Liver (tissue), 9 donors: Measurements from ENCODE around the gene SLIT1. TPM values are rescaled to one million over a fixed set of nuclear protein-coding genes. Genes with fewer than 3 reads are reported as not detected.
A peak's percentile ranks its signal among the peaks of the same experiment; 100 is the strongest.

Experiments used
- DNase-seq: peaks from one replicate; pipeline ENCODE4 v3.0.0-alpha.2; 2017; ENCODE audit warnings: low spot score
- H3K27ac ChIP-seq, 2 donors: one replicate each; pipeline ENCODE4 v1.7.0; 2013; ENCODE audit warnings: inconsistent platforms in 2 of 2, low read length in 2 of 2, control low read depth in 1 of 2, low read depth in 1 of 2, mild to moderate bottlenecking in 1 of 2
- H3K27me3 ChIP-seq, 4 donors: one replicate each; pipeline versions ENCODE4 v1.6.1 to v1.7.0; 2013; ENCODE audit warnings: low read length in 3 of 4, inconsistent platforms in 1 of 4, mild to moderate bottlenecking in 1 of 4, moderate library complexity in 1 of 4; ENCODE audit not compliant: control insufficient read depth in 4 of 4, insufficient read depth in 4 of 4
- H3K36me3 ChIP-seq, 4 donors: one replicate each; pipeline versions ENCODE4 v1.6.1 to v1.7.0; 2013; ENCODE audit warnings: low read length in 3 of 4, mild to moderate bottlenecking in 3 of 4, low read depth in 1 of 4, moderate library complexity in 1 of 4; ENCODE audit not compliant: control insufficient read depth in 4 of 4, insufficient read depth in 3 of 4
- H3K4me1 ChIP-seq, 4 donors: one replicate each; pipeline versions ENCODE4 v1.6.1 to v1.7.0; 2013; ENCODE audit warnings: low read length in 3 of 4, mild to moderate bottlenecking in 3 of 4, moderate library complexity in 1 of 4; ENCODE audit not compliant: control insufficient read depth in 4 of 4, insufficient read depth in 4 of 4
- H3K4me3 ChIP-seq, 3 donors: one replicate each; pipeline versions ENCODE4 v1.6.1 to v1.7.0; 2013; ENCODE audit warnings: low read length in 3 of 3, control low read depth in 1 of 3, low read depth in 1 of 3, mild to moderate bottlenecking in 1 of 3
- H3K9ac ChIP-seq, 2 donors: one replicate each; pipeline ENCODE4 v1.7.0; 2013; ENCODE audit warnings: low read length in 2 of 2, mild to moderate bottlenecking in 2 of 2, moderate library complexity in 2 of 2, control low read depth in 1 of 2, low read depth in 1 of 2
- H3K9me3 ChIP-seq, 4 donors: one replicate each; pipeline versions ENCODE4 v1.6.1 to v1.7.0; 2013; ENCODE audit warnings: low read length in 3 of 4; ENCODE audit not compliant: control insufficient read depth in 4 of 4
- ATF3 ChIP-seq: IDR thresholded peaks from 2 replicates; pipeline ENCODE4 v1.6.1; 2016; ENCODE audit warnings: antibody characterized with exemption
- CTCF ChIP-seq: fragments of 150-350 bp; IDR thresholded peaks from 2 replicates; pipeline ENCODE4 v1.5.1; 2017; ENCODE audit warnings: improper control_type of control experiment, low read depth, low read length; ENCODE audit not compliant: missing input control
- EGR1 ChIP-seq, 2 donors: IDR thresholded peaks; 2 replicates each; pipeline ENCODE4 v1.6.1; 2016 to 2018; ENCODE audit warnings: antibody characterized with exemption in 2 of 2, low read depth in 2 of 2
- FOXA1 ChIP-seq: IDR thresholded peaks from 2 replicates; pipeline ENCODE4 v1.6.1; 2016; ENCODE audit warnings: antibody characterized with exemption
- FOXA2 ChIP-seq: IDR thresholded peaks from 2 replicates; pipeline ENCODE4 v1.6.1; 2016; ENCODE audit warnings: antibody characterized with exemption
- GABPA ChIP-seq, 2 donors: IDR thresholded peaks in 1 of 2; conservative IDR thresholded peaks in 1 of 2; 2 replicates each; pipeline ENCODE4 v1.6.1; 2016; ENCODE audit warnings: antibody characterized with exemption in 2 of 2, mild to moderate bottlenecking in 1 of 2, moderate library complexity in 1 of 2
- HNF4A ChIP-seq, 2 donors: conservative IDR thresholded peaks; 2 replicates each; pipeline ENCODE4 v1.6.1; 2016; ENCODE audit warnings: antibody characterized with exemption in 2 of 2, mild to moderate bottlenecking in 2 of 2
- HNF4G ChIP-seq: IDR thresholded peaks from 2 replicates; pipeline ENCODE4 v1.6.1; 2016; ENCODE audit warnings: antibody characterized with exemption
- JUND ChIP-seq, 2 donors: IDR thresholded peaks; 2 replicates each; pipeline ENCODE4 v1.6.1; 2016; ENCODE audit warnings: antibody characterized with exemption in 2 of 2
- MAX ChIP-seq: IDR thresholded peaks from 2 replicates; pipeline ENCODE4 v1.6.1; 2016; ENCODE audit warnings: antibody characterized with exemption
- NR2F2 ChIP-seq: IDR thresholded peaks from 2 replicates; pipeline ENCODE4 v1.6.1; 2016; ENCODE audit warnings: antibody characterized with exemption
- RAD21 ChIP-seq, 2 donors: IDR thresholded peaks; 2 replicates each; pipeline ENCODE4 v1.6.1; 2016; ENCODE audit warnings: antibody characterized with exemption in 2 of 2, mild to moderate bottlenecking in 2 of 2
- REST ChIP-seq: IDR thresholded peaks from 2 replicates; pipeline ENCODE4 v1.6.1; 2016; ENCODE audit warnings: antibody characterized with exemption, mild to moderate bottlenecking
- RXRA ChIP-seq, 2 donors: IDR thresholded peaks; 2 replicates each; pipeline ENCODE4 v1.6.1; 2017 to 2018; ENCODE audit warnings: antibody characterized with exemption in 2 of 2, mild to moderate bottlenecking in 1 of 2
- SP1 ChIP-seq: IDR thresholded peaks from 2 replicates; pipeline ENCODE4 v1.6.1; 2018; ENCODE audit warnings: antibody characterized with exemption, mild to moderate bottlenecking
- TAF1 ChIP-seq: conservative IDR thresholded peaks from 2 replicates; pipeline ENCODE4 v1.6.1; 2016; ENCODE audit warnings: antibody characterized with exemption, mild to moderate bottlenecking
- YY1 ChIP-seq: IDR thresholded peaks from 2 replicates; pipeline ENCODE4 v1.6.1; 2016; ENCODE audit warnings: antibody characterized with exemption, mild to moderate bottlenecking
- ZBTB33 ChIP-seq: IDR thresholded peaks from 2 replicates; pipeline ENCODE4 v1.6.1; 2016; ENCODE audit warnings: antibody characterized with exemption
- WGBS: extraction: QIAGEN DNeasy Blood & Tissue Kit; methylation state at CpG from one replicate; pipeline ENCODE4 v1.1.7; 2013; 5-methylcytosine and 5-hydroxymethylcytosine counted together
- polyA plus RNA-seq, 2 donors: library from polyadenylated mRNA; stranded (reverse) in 1 of 2; unstranded in 1 of 2; fragments of 200-250 nt in 1 of 2; fragments of >200 nt in 1 of 2; fragmentation: Nextera tagmentation in 1 of 2; extraction: Ambion mirVana in 1 of 2; gene quantifications; one replicate each; pipeline versions ENCODE4 v1.2.1 to v1.2.3, GENCODE V29; 2013 to 2015
- total RNA-seq, 2 donors: library from RNA; depleted of rRNA; stranded (reverse); fragments of >200 nt; gene quantifications; one replicate each; pipeline ENCODE4 v1.2.3, GENCODE V29; 2014
- donor health status: healthy.
- donor health status: healthy.
- donor health status: healthy.
- donor health status: healthy.
- donor health status: healthy.

Gene SLIT1
- total and polyA plus RNA-seq, 4 donors, result under 0.01 to 0.14 (median 0.06) TPM

GRCh38 chr10:96972264-96972663 is 213.5 kb downstream of the SLIT1 start (continued):
- no peak for TF ChIP-seq ZBTB33
- peak; percentile 16 to 36 for TF ChIP-seq HNF4A (conservative IDR thresholded peaks at IDR 0.05)

- Histone ChIP-seq H3K4me1 (peaks cover 7 to 36% (median 34%) of the 10 kb centered on the region in 4 donors), H3K4me3 (no peak overlapping the region), H3K27me3 (no peaks in the 10 kb centered on the region), H3K27ac (no peak overlapping the region), H3K36me3 (no peaks in the 10 kb centered on the region), H3K9ac (no peak overlapping the region), H3K9me3 (no peaks in the 10 kb centered on the region)
- TF ChIP-seq GABPA (IDR thresholded peaks at IDR 0.05 in 1 of 2, conservative IDR thresholded peaks at IDR 0.05 in 1 of 2), result no peak
- TF ChIP-seq FOXA2, result peak; percentile 1
- TF ChIP-seq SP1, result peak; percentile 59
- TF ChIP-seq CTCF, result no peak
- TF ChIP-seq JUND (IDR thresholded peaks at IDR 0.05), result peak in 1 of 2 donors; percentile 59
- peak; percentile 55 to 82 for TF ChIP-seq RXRA (IDR thresholded peaks at IDR 0.05)
- no peak for TF ChIP-seq MAX
- TF ChIP-seq ZBTB33, result no peak
- TF ChIP-seq RAD21 (IDR thresholded peaks at IDR 0.05), result peak in 1 of 2 donors; percentile 32
- TF ChIP-seq EGR1 (IDR thresholded peaks at IDR 0.05; ENCODE audit: low read depth in 2 of 2), result no peak
- no peak for TF ChIP-seq REST
- no peak for TF ChIP-seq ATF3
- peak; percentile 79 for TF ChIP-seq HNF4G
- TF ChIP-seq NR2F2, result no peak
- peak; percentile 91 to 97 for TF ChIP-seq HNF4A (conservative IDR thresholded peaks at IDR 0.05)
- no peak for TF ChIP-seq TAF1
- no peak for TF ChIP-seq FOXA1
- no peak for TF ChIP-seq YY1
- WGBS, result 59% methylated on average over 2 of the region's 2 CpGs
- no peak for DNase-seq
Measured at GRCh38 chr10:96971324-96971723, 214.4 kb downstream of the SLIT1 start.
